ENCODE measurements around the gene KCNE5. TPM values are rescaled to one million over a fixed set of nuclear protein-coding genes. Genes with fewer than 3 reads are reported as not detected.
"Not testable (repeated sequence)": the region's sequence is repeated elsewhere in the genome, so short reads cannot be mapped to it uniquely, and the experiment has no call there.

Gene KCNE5, protein sequence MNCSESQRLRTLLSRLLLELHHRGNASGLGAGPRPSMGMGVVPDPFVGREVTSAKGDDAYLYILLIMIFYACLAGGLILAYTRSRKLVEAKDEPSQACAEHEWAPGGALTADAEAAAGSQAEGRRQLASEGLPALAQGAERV
- total RNA-seq (2014; rRNA removed; shearing (Covaris generic)) = 0.08 and 0.29 TPM in 2 replicates
- 0.28 and 0.87 TPM in 2 replicates for polyA plus RNA-seq (2015; cell fraction: cytosol; rRNA removed)
- polyA plus RNA-seq (2015; cell fraction: nucleus; rRNA removed) = 0.33 and 1.0 TPM in 2 replicates

DNA sequence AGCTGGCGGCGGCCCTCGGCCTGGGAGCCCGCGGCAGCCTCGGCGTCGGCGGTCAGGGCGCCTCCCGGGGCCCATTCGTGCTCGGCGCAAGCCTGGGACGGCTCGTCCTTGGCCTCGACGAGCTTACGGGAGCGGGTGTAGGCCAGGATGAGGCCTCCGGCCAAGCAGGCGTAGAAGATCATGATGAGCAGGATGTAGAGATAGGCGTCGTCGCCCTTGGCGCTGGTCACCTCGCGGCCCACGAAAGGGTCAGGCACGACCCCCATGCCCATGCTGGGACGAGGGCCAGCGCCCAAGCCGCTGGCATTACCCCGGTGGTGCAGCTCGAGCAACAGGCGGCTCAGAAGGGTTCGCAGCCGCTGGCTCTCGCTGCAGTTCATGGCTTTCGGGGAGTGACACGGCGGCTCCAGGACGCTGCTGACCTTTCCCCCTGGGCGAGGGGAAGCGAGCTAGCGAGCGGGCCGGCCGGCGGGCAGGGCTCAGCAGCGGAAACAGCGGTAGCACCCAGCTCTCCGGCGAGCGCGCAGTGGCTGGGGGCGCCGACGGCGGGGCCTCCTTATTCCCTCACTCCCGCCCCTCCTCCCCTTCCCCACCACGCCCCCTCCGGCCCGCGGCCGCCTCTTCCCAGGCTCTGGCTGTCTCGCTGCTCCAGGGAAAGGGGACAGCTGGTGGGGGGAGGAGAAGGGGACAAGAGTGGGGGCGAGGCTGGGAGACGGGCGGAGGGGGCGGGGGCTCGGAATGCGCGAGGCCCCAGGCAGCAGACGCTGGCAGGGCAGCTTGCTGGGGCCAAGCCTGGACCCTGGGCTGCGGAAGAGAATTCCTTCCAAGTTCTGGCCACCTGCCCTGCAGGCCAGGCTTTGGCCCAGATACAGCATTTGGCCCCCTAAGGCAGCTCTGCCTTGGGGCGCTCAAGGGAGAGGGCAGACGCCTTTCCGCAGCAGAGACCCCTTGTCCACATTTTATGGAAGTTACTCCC is at the start of gene KCNE5:
Gene KCNE5, minus strand, starts transcription at position 532 of the 976 bp plus-strand sequence. Its CDS starts 152 bp downstream, at position 380.
- in situ Hi-C loops (cut with HindIII; ENCODE audit: low pct_unique_long_range_greater_than_20kb, low sequenced_read_pairs) = no loop called here
- no peak for DNase-seq (ENCODE audit: low read depth, low spot score)

DNA sequence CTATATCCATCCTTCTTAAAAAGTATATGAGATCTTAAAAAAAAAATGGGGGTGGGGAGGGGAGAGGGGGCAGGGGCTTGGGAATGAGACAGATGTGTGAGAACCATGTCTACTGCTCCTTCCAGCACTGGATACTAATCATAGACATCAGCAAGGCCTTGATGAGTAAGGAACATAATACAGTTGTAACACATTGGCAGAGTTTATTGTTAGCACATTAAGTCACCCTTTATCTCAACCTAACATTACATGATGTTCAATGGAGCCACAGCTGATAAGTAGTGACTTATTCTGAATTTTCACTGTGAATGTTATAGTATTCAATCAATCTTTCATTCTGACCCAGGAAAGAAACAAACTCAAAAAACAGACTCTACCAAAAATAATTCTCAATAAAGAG is 47.3 kb upstream of the KCNE5 start:
- in situ Hi-C loops (cut with HindIII; ENCODE audit: low pct_unique_long_range_greater_than_20kb, low sequenced_read_pairs) = no loop called here
- no peak for DNase-seq (ENCODE audit: low read depth, low spot score)

DNA sequence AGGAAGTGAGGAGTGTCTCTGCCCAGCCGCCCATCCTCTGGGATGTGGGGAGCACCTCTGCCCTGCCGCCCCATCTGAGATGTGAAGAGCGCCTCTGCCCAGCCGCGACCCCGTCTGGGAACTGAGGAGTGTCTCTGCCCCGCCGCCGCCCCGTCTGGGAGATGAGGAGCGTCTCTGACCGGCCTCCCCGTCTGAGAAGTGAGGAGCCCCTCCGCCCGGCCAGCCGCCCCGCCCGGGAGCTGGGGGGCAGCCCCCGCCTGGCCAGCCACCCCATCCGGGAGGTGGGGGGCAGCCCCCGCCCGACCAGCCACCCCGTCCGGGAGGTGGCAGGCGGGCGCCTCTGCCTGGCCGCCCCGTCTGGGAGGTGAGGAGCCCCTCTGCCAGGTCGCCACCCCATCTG is 46.2 kb upstream of the KCNE5 start:
- DNase-seq (ENCODE audit: low read depth, low spot score); in situ Hi-C loops (cut with HindIII; ENCODE audit: low pct_unique_long_range_greater_than_20kb, low sequenced_read_pairs): not testable (repeated sequence)

DNA sequence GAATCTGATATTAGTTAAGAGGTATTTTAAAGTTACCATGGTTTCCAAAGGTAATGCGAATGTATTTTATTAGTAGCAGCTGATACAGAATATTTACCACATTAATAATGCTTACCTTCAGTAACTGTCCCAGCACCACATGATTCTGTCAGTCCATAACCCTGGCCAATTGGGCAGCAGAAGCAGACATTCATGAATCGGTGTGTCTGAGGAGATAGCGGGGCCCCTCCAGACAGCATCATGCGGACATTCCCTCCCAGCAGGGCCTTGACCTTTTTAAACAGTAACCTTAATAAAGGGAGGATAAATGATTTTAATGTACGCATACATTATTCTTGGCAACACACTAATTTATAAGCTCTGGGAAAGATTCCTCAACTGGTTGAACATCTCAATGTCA is 43.0 kb upstream of the KCNE5 start:
- in situ Hi-C loops (cut with HindIII; ENCODE audit: low pct_unique_long_range_greater_than_20kb, low sequenced_read_pairs) = no loop called here
- no peak for DNase-seq (ENCODE audit: low read depth, low spot score)

DNA sequence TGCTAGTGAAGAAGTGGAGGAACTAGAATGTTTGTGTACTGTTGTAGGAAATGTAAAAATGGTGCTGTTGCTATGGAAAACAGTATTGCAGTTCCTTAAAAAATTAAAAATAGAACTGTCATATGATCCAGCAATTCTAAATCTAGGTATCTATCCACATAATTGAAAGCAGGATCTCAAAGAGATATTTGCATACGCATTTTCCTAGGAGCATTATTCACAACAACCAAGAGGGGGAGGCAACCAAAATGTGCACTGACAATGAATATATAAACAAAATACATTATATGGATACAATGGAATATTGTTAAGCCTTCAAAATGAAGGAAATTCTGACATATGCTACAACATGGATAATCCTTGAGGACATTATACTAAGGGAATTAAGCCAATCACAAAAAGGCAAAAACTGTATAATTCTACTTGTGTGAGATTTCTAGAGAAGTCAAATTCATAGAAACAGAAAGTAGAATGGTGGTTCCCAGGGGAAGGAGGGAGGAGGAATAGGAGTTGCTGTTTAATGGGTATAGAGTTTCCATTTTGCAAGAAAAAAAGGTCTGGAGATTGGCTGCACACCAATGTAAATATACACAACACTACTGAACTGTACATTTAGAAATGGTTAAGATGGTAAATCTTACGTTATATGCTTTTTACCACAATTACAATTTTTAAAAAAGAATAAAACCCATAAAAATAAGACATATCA is 35.6 kb upstream of the KCNE5 start:
- in situ Hi-C loops (cut with HindIII; ENCODE audit: low pct_unique_long_range_greater_than_20kb, low sequenced_read_pairs) = no loop called here

DNA sequence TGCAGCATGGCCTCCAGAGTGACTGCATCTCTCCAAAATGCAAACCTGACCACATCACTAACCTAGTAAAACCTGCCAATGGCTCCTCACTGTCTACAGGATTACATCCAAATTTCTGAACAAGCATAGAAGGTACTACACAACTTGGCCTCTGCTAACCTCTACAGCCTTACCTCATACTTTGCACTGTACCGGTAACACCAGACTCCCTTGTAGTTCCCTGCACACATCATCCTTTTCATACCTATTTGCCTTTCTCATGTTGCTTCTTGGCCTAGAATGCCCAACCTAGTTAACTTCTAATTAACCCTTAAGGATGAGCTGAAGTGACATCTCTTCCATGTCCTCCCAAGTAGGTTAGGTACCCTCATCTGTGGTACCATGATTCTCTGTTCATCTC is 33.4 kb upstream of the KCNE5 start:
- in situ Hi-C loops (cut with HindIII; ENCODE audit: low pct_unique_long_range_greater_than_20kb, low sequenced_read_pairs) = no loop called here
- DNase-seq (ENCODE audit: low read depth, low spot score) = no peak

More for the DNA sequence above, 35.6 kb upstream of the KCNE5 start:
- DNase-seq (ENCODE audit: low read depth, low spot score) = peak; percentile 6

DNA sequence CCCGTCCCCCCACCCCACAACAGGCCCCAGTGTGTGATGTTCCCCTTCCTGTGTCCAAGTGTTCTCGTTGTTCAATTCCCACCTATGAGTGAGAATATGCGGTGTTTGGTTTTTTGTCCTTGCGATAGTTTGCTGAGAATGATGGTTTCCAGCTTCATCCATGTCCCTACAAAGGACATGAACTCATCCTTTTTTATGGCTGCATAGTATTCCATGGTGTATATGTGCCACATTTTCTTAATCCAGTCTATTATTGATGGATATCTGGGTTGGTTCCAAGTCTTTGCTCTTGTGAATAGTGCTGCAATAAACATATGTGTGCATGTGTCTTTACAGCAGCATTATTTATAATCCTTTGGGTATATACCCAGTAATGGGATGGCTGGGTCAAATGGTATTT is 32.4 kb upstream of the KCNE5 start:
- in situ Hi-C loops (cut with HindIII; ENCODE audit: low pct_unique_long_range_greater_than_20kb, low sequenced_read_pairs); DNase-seq (ENCODE audit: low read depth, low spot score): not testable (repeated sequence)

DNA sequence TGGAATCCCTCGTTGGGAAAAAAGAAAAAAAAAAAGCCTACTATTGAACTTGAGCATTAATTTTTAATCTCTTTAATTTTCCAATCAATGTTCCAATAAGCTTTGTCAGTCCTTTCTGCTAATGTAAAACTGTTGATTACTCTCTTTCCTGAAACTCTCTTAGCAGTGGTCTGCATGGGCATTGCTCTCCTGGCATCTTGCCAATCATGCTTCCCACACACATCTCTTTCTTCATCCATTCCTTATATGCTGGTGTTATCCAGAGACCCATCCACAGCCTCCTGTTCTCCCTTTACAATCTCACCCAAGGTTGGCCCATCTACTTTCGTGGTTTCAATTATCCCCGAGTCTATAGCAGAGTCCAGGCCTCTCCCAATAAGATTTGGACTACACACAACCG is 31.8 kb upstream of the KCNE5 start:
- in situ Hi-C loops (cut with HindIII; ENCODE audit: low pct_unique_long_range_greater_than_20kb, low sequenced_read_pairs) = no loop called here
- DNase-seq (ENCODE audit: low read depth, low spot score) = no peak

DNA sequence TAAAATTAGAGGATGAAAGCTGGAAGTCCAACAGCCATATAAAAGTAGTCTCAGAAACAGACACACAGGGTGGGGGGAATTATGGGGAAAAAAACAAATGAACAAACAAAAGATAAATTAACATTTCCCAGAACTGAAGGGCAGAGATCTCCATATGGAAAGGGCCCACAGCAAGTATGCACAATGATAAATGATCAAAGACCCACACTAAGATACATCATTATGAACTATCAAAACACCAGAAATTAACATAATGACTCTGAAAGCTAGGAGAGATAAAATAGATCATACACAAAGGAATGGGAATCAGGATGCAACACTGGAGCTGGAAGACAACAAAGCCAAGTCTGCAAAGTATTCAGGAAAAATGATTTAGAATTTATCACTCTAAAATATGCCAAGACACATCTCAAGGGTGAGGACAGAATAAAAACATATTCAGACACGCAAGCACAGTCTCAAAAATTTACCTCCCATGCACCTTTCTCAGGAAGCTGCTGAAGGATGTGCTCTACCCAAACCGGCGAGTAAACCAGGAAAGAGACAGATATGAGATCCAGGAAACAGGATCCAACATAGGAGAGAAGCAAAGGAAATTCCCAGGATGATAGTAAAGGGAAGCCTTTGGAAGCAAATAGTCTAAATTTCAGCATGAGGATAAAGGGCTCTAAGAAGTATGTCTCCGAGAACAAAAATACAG is 30.7 kb upstream of the KCNE5 start:
- in situ Hi-C loops (cut with HindIII; ENCODE audit: low pct_unique_long_range_greater_than_20kb, low sequenced_read_pairs) = no loop called here
- DNase-seq (ENCODE audit: low read depth, low spot score) = no peak

DNA sequence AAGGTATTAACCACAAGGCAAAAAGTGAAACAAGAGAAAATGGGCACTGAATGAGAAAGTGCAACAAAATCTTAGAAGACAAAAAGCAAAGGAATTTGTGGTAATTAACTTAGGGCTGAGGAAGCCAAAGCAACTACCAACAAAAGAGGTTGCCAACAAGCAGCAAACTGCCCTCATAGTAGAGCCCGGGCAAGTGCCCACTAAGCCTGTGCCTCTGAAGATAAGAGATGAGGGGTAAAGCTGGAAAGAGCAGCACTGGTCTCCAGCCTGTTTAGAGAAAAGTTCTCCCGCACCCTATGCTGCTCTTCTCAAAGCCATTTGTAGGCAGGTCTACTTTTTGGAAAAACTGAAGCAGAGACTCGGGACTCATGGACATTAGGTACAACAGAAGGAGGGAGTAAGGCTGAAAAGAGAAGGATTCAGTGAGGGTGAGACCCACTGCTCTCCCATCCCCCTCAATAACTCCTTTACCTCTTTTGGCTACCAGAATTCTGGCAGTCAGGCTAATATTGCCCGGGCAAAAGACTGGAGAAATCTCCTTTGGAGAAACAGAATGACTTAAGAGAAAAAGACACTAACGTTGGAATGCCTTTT is 29.6 kb upstream of the KCNE5 start:
- no peak for DNase-seq (ENCODE audit: low read depth, low spot score)
- in situ Hi-C loops (cut with HindIII; ENCODE audit: low pct_unique_long_range_greater_than_20kb, low sequenced_read_pairs) = no loop called here

DNA sequence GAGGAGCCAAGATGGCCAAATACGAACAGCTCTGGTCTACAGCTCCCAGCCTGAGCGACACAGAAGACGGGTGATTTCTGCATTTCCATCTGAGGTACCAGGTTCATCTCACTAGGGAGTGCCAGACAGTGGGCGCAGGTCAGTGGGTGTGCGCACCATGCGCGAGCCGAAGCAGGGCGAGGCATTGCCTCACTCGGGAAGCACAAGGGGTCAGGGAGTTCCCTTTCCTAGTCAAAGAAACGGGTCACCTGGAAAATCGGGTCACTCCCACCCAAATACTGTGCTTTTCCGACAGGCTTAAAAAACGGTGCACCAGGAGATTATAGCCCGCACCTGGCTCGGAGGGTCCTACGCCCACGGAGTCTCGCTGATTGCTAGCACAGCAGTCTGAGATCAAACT is 19.7 kb upstream of the KCNE5 start:
- in situ Hi-C loops (cut with HindIII; ENCODE audit: low pct_unique_long_range_greater_than_20kb, low sequenced_read_pairs); DNase-seq (ENCODE audit: low read depth, low spot score): not testable (repeated sequence)

DNA sequence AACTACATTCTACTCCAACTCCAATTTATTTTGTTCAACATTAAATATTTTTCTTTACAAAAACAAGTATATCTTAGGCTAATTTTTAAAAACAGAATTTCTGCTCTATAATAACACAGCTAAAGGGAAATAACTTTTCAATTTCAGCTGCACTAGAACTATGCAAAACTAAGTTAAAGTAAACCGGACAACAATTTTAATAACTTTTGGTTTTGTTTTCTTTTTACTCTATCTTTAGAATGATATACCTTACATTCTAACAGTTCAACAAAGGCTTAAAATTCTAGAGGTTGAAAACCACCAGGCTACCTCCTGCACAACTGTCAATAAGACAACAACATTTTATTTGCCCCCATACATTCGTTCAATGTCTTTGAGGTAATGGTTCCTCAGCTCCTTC is 18.7 kb upstream of the KCNE5 start:
- DNase-seq (ENCODE audit: low read depth, low spot score) = no peak
- in situ Hi-C loops (cut with HindIII; ENCODE audit: low pct_unique_long_range_greater_than_20kb, low sequenced_read_pairs) = no loop called here

DNA sequence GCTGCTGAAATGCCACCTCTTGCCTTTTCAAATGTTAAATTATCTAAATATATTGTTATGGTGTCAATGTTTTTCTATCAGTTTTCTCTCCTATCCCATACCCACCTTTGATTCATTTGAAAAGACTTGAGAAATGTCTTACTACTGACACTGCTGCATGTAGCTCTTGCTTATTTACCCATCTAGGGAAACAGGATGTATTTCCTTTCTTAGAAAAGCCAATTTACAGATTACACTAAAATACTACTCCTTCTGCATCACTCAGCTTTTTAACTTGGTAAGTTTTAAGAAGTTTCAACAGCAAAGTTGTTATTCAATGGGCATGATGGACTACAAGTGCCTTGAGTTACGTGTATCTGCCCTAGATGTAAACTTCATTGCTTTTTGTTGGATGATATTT is 13.2 kb upstream of the KCNE5 start:
- DNase-seq (ENCODE audit: low read depth, low spot score) = no peak
- in situ Hi-C loops (cut with HindIII; ENCODE audit: low pct_unique_long_range_greater_than_20kb, low sequenced_read_pairs) = no loop called here

DNA sequence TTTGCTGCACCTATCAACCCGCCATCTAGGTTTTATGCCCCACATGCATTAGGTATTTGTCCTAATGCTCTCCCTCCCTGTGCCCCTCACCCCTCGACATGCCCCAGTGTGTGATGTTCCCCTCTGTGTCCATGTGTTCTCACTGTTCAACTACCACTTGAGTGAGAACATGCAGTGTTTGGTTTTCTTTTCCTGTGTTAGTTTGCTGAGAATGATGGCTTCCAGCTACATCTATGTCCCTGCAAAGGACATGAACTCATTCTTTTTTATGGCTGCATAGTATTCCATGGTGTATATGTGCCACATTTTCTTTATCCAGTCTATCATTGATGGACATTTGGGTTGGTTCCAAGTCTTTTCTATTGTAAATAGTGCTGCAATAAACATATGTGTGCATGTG is 12.5 kb upstream of the KCNE5 start:
- in situ Hi-C loops (cut with HindIII; ENCODE audit: low pct_unique_long_range_greater_than_20kb, low sequenced_read_pairs); DNase-seq (ENCODE audit: low read depth, low spot score): not testable (repeated sequence)

DNA sequence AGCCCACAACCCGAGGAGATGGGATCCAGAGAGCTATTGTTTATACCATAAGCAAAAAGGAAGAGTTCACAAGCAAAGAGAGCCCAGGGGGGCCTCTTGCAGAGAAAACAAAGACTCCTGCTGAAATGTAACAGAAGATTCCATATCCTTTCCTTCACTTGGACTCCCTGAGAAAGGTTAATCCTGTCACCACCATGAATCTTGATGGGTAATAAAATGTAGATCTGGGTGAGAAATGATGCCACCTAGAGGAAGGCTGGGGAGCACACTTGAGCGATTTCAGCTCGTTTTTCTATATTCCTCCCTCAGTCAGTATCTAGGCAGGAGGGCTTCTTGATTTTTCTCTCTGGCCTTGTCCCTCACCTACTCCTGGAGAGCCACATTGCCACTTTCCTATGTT is 10.2 kb upstream of the KCNE5 start:
- in situ Hi-C loops (cut with HindIII; ENCODE audit: low pct_unique_long_range_greater_than_20kb, low sequenced_read_pairs) = no loop called here
- peak; percentile 67 for DNase-seq (ENCODE audit: low read depth, low spot score)

DNA sequence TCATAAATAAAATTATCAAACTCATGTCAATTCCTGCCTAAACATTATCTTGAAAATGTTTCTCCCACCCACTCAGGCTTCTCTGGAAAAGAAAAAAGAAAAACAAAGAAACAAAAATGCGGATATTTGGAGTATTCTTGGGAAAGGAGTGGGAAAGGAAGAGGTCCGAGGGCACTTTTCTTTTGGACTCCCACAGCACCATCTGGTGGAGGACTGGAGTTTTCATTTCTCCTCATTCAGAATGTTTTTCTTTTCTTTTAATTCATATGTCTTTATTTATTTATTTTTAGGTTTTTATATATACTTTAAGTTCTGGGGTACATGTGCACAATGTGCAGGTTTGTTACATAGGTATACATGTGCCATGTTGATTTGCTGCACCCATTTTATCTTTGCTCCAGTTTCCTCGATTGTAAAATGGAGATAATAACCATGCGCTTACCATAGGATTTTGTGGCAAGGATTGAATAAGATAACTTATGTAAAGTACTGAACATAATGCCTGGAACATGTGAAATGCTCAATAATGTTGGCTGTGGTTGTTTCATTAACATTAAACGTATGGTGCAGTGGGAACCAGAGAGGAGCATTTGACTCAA is 8.0 kb upstream of the KCNE5 start:
- in situ Hi-C loops (cut with HindIII; ENCODE audit: low pct_unique_long_range_greater_than_20kb, low sequenced_read_pairs) = no loop called here
- DNase-seq (ENCODE audit: low read depth, low spot score) = peak; percentile 48

DNA sequence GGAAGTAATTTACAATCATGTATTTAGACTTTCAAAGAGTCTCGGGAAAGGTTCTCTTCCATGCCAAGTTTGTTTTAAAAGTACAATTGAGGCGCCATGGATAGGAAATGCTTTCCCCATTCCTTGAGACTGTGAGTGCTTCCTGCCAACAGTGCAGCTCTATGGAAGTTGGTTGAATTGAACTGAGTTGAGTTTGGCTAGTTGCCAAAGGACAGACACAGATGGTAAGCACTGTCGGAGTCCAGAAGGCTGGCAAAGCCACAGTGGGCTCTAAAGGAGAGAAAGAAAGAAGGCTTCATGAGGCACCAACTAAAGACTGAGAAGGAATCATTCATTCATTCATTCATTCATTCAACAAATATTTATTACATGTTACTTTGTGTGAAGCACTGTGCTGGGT is 4.3 kb upstream of the KCNE5 start:
- no peak for DNase-seq (ENCODE audit: low read depth, low spot score)
- in situ Hi-C loops (cut with HindIII; ENCODE audit: low pct_unique_long_range_greater_than_20kb, low sequenced_read_pairs) = no loop called here

Data from SK-MEL-5 (cell line).